BJ (cell line): Measurements from ENCODE around the gene CPEB3. TPM values are rescaled to one million over a fixed set of nuclear protein-coding genes. Genes with fewer than 3 reads are reported as not detected.
"Not testable (repeated sequence)": the region's sequence is repeated elsewhere in the genome, so short reads cannot be mapped to it uniquely, and the experiment has no call there.

ENCODE experiments used
- CTCF ChIA-PET: fragments of 350-600 bp; formaldehyde crosslinking; extraction: SDS; loops from one replicate; lab custom pipeline; 2021; ENCODE audit warnings: antibody characterized with exemption, inconsistent platforms; lab: Yijun Ruan, JAX
- POLR2A ChIA-PET: fragments of 300-600 bp; sonication (Branson Sonifier 250); formaldehyde crosslinking; extraction: SDS; loops from one replicate; lab custom pipeline; 2021; ENCODE audit warnings: antibody characterized with exemption; lab: Charles Lee
- DNase-seq: peaks from one replicate; pipeline ENCODE4 v3.0.0-alpha.2; 2011; ENCODE audit warnings: low read depth
- H3K27me3 ChIP-seq: 2 replicates; pipeline ENCODE4 v1.6.0; 2011; ENCODE audit warnings: low read length; ENCODE audit not compliant: control insufficient read depth, insufficient read depth
- H3K36me3 ChIP-seq: 2 replicates; pipeline ENCODE4 v1.5.1; 2011; ENCODE audit warnings: low read length; ENCODE audit not compliant: control insufficient read depth, insufficient read depth
- H3K4me3 ChIP-seq: 2 replicates; pipeline ENCODE4 v1.5.1; 2011; ENCODE audit warnings: low read depth, mild to moderate bottlenecking, control low read depth, low read length
- polyA plus RNA-seq: library from polyadenylated mRNA; depleted of rRNA; stranded (reverse); fragments of >200 nt; gene quantifications from 2 replicates; pipeline ENCODE4 v1.2.3, GENCODE V29; 2011
- TF ChIP-seq, protein P1 (sequence below): IDR thresholded peaks from 2 replicates; pipeline ENCODE4 v1.5.1; 2011; ENCODE audit warnings: low read depth, mild to moderate bottlenecking, control low read depth, inconsistent platforms, low read length, moderate library complexity; ENCODE audit not compliant: insufficient read depth

The CPEB3 gene
- polyA plus RNA-seq, 1 experiment, result 0.28 TPM

DNA sequence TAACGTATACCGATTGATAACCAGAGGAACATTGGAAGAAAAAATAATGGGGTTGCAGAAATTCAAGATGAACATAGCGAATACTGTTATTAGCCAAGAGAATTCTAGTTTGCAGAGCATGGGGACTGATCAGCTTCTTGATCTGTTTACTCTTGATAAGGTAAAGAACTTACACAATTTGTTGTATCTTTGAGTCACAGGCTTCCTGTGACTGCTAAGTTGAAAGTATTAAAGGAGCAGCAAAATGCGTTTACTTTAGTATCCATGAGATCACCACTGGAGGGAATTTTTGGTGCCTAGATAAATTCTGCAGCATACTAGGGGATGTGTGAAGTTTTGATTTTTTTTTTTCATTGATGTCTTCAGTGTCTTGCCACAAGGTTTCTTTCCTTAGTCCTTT, 263.7 kb downstream of the CPEB3 start:
- TF ChIP-seq, protein P1, sequence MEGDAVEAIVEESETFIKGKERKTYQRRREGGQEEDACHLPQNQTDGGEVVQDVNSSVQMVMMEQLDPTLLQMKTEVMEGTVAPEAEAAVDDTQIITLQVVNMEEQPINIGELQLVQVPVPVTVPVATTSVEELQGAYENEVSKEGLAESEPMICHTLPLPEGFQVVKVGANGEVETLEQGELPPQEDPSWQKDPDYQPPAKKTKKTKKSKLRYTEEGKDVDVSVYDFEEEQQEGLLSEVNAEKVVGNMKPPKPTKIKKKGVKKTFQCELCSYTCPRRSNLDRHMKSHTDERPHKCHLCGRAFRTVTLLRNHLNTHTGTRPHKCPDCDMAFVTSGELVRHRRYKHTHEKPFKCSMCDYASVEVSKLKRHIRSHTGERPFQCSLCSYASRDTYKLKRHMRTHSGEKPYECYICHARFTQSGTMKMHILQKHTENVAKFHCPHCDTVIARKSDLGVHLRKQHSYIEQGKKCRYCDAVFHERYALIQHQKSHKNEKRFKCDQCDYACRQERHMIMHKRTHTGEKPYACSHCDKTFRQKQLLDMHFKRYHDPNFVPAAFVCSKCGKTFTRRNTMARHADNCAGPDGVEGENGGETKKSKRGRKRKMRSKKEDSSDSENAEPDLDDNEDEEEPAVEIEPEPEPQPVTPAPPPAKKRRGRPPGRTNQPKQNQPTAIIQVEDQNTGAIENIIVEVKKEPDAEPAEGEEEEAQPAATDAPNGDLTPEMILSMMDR, result no peak
- peaks cover 4% of the 10 kb centered on the region for H3K36me3 ChIP-seq
- H3K27me3 ChIP-seq, result no peaks in the 10 kb centered on the region
- no peak for DNase-seq
- H3K4me3 ChIP-seq, result no peak overlapping the region
- ChIA-PET POLR2A (no interaction called here), CTCF (interaction anchor here (1.2 kb wide), 1 partner anchor 63 kb away, joined by 4 read pairs; no protein-coding TSS in a partner anchor)

GRCh38 chr10:92025340-92025739, 265.5 kb downstream of the CPEB3 start:
- H3K36me3 ChIP-seq, H3K27me3 ChIP-seq, DNase-seq, CTCF ChIA-PET, H3K4me3 ChIP-seq, POLR2A ChIA-PET: not testable (repeated sequence)

- Histone ChIP-seq H3K4me3 (no peak overlapping the region), H3K27me3 (no peaks in the 10 kb centered on the region), H3K36me3 (peaks cover 4% of the 10 kb centered on the region)
- CTCF ChIA-PET, result no interaction called here
- DNase-seq, result no peak
- POLR2A ChIA-PET, result no interaction called here
- TF ChIP-seq, protein P1, result no peak
Measured at GRCh38 chr10:92024700-92025099, 266.2 kb downstream of the CPEB3 start.

DNA sequence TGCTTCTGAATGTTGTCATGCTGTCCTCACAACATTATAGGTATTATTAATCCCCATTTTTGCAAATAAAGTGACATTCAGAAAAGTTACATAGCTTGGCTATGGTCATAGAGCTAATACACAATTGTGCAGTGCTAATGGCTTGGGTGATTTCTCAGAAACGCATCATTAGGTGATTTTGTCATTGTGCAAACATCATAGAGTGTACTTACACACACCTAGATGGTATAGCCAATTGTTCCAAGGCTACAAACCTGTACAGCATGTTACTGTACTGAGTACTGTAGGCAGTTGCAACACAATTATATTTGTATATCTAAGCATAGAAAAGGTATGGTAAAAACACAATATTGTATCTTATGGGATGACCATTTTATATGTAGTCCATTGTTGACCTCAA, 276.3 kb downstream of the CPEB3 start:
- H3K36me3 ChIP-seq, result peaks cover 7% of the 10 kb centered on the region

GRCh38 chr10:92011560-92012214, 279.2 kb downstream of the CPEB3 start:
- CTCF ChIA-PET, result no interaction called here
- no peak overlapping the region for H3K4me3 ChIP-seq
- H3K36me3 ChIP-seq, result 0 out of 2 replicates have a peak, but pooled peaks cover 6% of the 10 kb centered on the region
- peak; percentile 4 for DNase-seq
- H3K27me3 ChIP-seq, result no peaks in the 10 kb centered on the region
- POLR2A ChIA-PET, result no interaction called here
- TF ChIP-seq, protein P1, result no peak

More for the DNA sequence above, 276.3 kb downstream of the CPEB3 start:
- no peaks in the 10 kb centered on the region for H3K27me3 ChIP-seq
- TF ChIP-seq, protein P1, result no peak
- CTCF ChIA-PET, result interaction anchor here (0.7 kb wide), 1 partner anchor 210 kb away, joined by 3 read pairs; no protein-coding TSS in a partner anchor
- POLR2A ChIA-PET, result no interaction called here
- no peak overlapping the region for H3K4me3 ChIP-seq
- DNase-seq, result no peak
